Endothelial cell (in vitro differentiated cells): ENCODE measurements around the gene TMC3. TPM values are rescaled to one million over a fixed set of nuclear protein-coding genes. Genes with fewer than 3 reads are reported as not detected.

Experiments
- DNase-seq: peaks from one replicate; pipeline ENCODE4 v3.0.0; 2021; ENCODE audit warnings: low spot score
- H3K27ac Mint-ChIP-seq: one replicate; pipeline ENCODE4 v1.8.0; 2021; ENCODE audit warnings: mixed read lengths, inconsistent platforms; ENCODE audit not compliant: unreplicated experiment
- H3K27me3 Mint-ChIP-seq: one replicate; pipeline ENCODE4 v1.8.0; 2021; ENCODE audit warnings: mild to moderate bottlenecking, moderate library complexity, mixed read lengths, inconsistent platforms; ENCODE audit not compliant: unreplicated experiment
- H3K36me3 Mint-ChIP-seq: one replicate; pipeline ENCODE4 v1.8.0; 2021; ENCODE audit warnings: mild to moderate bottlenecking, low read depth, mixed read lengths, inconsistent platforms; ENCODE audit not compliant: unreplicated experiment
- H3K4me1 Mint-ChIP-seq: one replicate; pipeline ENCODE4 v1.8.0; 2021; ENCODE audit warnings: mild to moderate bottlenecking, mixed read lengths, inconsistent platforms; ENCODE audit not compliant: unreplicated experiment
- H3K4me3 Mint-ChIP-seq: one replicate; pipeline ENCODE4 v1.8.0; 2021; ENCODE audit warnings: mild to moderate bottlenecking, mixed read lengths, inconsistent platforms; ENCODE audit not compliant: unreplicated experiment
- H3K9me3 Mint-ChIP-seq: one replicate; pipeline ENCODE4 v1.8.0; 2021; ENCODE audit warnings: mixed read lengths, inconsistent platforms; ENCODE audit not compliant: unreplicated experiment
- CTCF ChIP-seq: fragments of 200-600 bp; sonication (generic); IDR thresholded peaks from one replicate; pipeline ENCODE4 v1.5.0; 2021; ENCODE audit warnings: antibody characterized with exemption; ENCODE audit not compliant: unreplicated experiment
- total RNA-seq: library from RNA; stranded (reverse); fragmentation: NEBNext Ultra II Directional; extraction: Animal tissue kit (Norgen Biotek cat#: 25700); gene quantifications from one replicate; pipeline ENCODE4 v1.2.1, GENCODE V29; 2021; ENCODE audit not compliant: unreplicated experiment

Gene TMC3
- total RNA-seq, 1 donor from 2014 or later: not detected

DNA sequence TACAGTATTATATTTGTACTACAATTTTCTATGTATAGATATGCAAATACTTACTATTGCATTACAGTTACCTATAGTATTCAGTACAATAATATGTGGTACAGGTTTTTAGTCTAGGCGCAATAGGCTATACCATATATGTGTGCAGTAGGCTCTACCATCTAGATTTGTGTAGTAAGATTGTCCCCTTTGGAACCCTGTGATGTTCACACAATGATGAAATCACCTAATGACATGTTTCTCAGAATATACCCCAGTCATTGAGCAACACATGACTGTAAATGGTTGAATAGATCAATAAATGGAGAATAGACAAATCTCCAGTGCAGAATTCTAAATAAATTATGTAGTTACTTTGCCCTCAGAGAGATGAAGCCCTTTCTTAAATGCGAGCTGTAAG, 17.6 kb upstream of the TMC3 start:
- no peaks in the 10 kb centered on the region for H3K27me3 Mint-ChIP-seq
- TF ChIP-seq CTCF: no peak
- H3K4me3 Mint-ChIP-seq: no peak overlapping the region
- H3K36me3 Mint-ChIP-seq: no peaks in the 10 kb centered on the region
- H3K9me3 Mint-ChIP-seq: no peaks in the 10 kb centered on the region
- no peak for DNase-seq
- H3K4me1 Mint-ChIP-seq: no peaks in the 10 kb centered on the region
- no peak overlapping the region for H3K27ac Mint-ChIP-seq

- Mint-ChIP-seq H3K4me3 (no peak overlapping the region), H3K27me3 (peaks cover 2% of the 10 kb centered on the region), H3K36me3 (no peaks in the 10 kb centered on the region), H3K4me1 (no peaks in the 10 kb centered on the region), H3K9me3 (no peaks in the 10 kb centered on the region), H3K27ac (no peak overlapping the region)
- TF ChIP-seq CTCF: no peak
- DNase-seq: no peak
These were observed 14.4 kb upstream of the TMC3 start for GRCh38 chr15:81388436-81388770.

DNA sequence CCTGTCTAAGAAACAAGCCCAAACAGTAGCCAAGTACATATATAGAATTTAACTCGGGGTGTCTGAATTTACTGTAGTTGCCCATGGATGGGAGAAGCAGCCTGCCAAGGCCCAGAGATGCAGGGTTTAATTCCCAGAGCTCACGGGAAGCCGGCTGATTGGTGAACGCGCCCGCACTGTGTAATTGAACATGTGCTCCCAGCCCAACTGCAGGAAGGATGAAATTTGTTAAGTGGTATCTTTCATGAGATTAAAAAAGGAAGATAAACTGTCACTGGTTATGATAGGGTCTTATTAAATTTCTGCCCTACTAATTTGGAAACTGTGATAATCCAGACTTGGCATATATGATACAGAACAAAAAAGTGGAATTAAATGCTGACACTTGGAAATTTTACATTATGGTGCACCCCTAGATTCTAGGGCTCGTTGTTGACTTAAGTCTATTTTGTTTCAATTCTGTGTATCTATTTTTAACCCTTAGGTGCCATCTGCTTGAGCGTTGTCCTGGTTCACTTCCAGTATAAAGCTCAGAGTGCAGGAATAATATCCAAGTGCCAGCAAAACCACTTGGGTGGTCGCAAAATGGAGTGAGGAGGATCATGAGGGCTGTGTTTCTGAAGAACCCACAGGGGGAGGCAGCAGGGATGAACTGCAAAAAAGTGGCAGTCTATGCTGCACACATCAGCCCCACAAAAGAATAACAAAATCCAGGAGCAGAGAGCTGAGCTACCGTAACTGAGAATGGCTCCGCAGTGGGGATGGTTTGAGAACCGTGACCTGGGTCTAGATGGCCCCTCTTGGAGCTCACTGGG, 13.8 kb upstream of the TMC3 start:
- no peak for DNase-seq
- Mint-ChIP-seq H3K36me3 (no peaks in the 10 kb centered on the region), H3K4me1 (no peaks in the 10 kb centered on the region), H3K9me3 (no peaks in the 10 kb centered on the region), H3K27me3 (peaks cover 2% of the 10 kb centered on the region), H3K4me3 (no peak overlapping the region), H3K27ac (no peak overlapping the region)
- TF ChIP-seq CTCF: no peak

DNA sequence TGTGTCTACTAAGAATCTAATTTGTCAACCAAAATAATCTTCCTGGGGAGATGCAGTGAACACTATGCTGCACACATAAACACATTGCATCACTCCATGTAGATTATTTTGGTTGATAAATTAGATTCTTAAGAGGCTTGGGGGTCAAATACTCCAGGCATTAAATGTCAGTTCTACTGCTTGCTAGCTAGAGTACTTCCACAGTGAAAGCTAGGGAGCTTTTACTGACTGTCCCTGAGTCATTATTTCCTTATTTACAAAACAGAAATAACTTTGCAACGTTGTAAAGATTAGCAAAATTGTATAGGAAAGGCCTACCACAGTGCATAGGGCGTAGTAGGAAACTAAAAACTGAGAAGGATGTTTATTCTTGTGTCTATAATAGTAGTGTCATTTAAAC, 12.9 kb upstream of the TMC3 start:
- H3K9me3 Mint-ChIP-seq: no peaks in the 10 kb centered on the region
- no peak for DNase-seq
- H3K4me3 Mint-ChIP-seq: no peak overlapping the region
- TF ChIP-seq CTCF: no peak
- no peaks in the 10 kb centered on the region for H3K36me3 Mint-ChIP-seq
- peaks cover 2% of the 10 kb centered on the region for H3K27me3 Mint-ChIP-seq
- no peaks in the 10 kb centered on the region for H3K4me1 Mint-ChIP-seq
- no peak overlapping the region for H3K27ac Mint-ChIP-seq

DNA sequence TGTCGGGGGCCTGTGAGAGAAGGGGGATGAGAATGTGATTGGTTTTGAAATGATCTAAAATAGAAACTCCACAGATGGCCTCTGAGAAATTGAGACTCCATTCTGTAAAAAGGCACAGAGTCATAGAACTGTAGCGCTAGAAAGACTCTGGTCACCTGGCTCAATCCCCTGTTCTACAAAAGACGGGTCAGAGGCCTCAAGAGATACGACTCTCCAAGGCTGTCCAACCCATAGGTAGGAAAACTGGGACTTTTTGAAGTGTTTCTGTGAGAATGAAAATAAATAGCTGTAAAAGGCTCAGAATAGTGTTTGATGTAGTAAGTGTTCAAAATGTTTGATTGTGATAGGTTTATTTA, 11.7 kb upstream of the TMC3 start:
- H3K36me3 Mint-ChIP-seq: no peaks in the 10 kb centered on the region
- H3K27ac Mint-ChIP-seq: no peak overlapping the region
- H3K4me3 Mint-ChIP-seq: no peak overlapping the region
- TF ChIP-seq CTCF: no peak
- H3K27me3 Mint-ChIP-seq: peaks cover 2% of the 10 kb centered on the region
- no peaks in the 10 kb centered on the region for H3K4me1 Mint-ChIP-seq
- no peaks in the 10 kb centered on the region for H3K9me3 Mint-ChIP-seq
- no peak for DNase-seq
